ENCODE measurements around the gene MYCBP.
"Not testable (repeated sequence)": the region's sequence is repeated elsewhere in the genome, so short reads cannot be mapped to it uniquely, and the experiment has no call there.

Gene MYCBP, protein sequence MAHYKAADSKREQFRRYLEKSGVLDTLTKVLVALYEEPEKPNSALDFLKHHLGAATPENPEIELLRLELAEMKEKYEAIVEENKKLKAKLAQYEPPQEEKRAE

DNA sequence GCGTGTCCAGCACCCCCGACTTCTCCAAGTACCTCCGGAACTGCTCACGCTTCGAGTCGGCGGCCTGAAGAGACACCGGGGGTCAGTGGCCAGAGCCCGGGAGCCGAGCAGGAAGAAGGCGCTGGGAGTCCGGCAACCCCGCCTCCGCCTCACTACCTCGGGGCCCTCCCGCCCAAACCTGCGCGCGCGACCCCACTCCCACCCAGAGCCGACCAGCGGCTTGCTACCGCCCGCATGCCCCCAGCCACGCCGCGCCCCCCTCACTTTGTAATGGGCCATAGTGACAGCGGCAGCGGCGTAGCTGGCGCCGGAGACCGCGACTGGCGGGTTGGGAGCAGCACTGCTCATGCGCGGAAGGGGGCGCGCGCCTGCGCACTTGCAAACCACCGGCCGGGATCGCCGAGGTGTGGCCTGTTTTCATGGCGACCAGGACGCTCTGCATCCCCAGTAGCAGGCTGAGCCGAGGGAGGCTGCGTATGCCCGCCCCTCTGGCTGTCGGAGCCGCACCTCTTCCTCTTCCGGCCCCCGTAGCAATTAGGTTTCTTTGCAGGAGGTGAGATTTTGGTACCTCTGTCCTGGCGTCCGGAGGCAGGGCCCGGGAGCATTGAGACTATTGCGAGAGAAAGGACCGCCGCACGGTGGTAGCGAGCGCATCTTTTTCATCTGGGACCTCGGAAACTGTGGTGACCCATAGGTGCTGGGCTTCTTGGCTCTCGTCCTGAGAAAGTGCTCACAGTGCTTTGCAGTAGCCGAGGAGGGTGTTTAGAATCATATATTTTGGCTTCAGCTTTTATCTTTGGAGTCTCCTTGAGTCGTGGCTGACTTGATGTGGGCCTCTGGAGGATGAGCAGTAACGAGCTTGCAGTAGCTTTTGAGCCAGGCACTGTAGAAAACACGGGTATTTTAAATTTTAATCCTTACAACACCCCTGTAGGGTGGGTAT lies at the start of gene MYCBP:
MYCBP (minus strand) TSS at position 322 of the 943 bp plus-strand sequence; CDS start at position 279, 43 bp downstream.
- DNase-seq (ENCODE audit: low spot score) = peak; percentile 99

DNA sequence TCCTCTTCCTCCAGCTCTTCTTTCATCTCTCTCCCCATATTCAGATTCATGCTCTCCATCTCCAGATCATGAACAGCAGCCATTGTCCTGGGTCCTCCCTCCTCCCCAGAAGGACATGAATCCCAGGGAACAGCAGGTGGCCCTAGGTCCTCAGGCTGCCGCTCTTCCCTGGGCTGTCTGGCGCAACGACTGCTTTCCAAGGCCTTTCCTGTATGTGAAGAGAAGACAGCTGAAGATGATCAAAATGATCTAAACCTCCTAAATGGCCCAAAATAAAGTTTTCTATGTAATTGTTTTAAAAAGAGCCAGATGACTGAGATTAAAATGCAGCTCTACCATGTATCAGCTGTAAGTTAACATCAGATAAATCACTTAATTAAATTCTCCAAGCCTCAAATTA lies 46.0 kb upstream of the MYCBP start:
- peak; percentile 48 for DNase-seq (ENCODE audit: low spot score)

DNA sequence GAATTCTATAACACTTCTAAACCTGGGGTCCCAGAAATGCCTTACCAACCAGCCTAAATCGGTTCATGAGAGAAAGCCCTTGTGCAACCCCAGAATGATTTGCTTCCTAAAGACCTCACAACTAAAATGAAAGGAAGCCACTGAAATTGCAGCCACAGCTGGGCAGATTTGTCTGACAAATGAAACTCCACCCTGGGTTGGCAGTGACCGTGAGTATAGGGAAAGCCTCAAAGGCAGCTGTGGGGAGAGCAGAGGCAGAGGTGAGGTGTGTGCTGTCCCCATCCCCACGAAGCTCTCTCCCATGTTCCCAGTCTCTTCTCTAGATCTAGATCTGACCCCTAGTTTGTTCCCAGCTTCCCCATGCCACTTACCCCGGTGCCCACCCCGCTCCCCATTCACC lies 45.4 kb upstream of the MYCBP start:
- DNase-seq (ENCODE audit: low spot score) = no peak

DNA sequence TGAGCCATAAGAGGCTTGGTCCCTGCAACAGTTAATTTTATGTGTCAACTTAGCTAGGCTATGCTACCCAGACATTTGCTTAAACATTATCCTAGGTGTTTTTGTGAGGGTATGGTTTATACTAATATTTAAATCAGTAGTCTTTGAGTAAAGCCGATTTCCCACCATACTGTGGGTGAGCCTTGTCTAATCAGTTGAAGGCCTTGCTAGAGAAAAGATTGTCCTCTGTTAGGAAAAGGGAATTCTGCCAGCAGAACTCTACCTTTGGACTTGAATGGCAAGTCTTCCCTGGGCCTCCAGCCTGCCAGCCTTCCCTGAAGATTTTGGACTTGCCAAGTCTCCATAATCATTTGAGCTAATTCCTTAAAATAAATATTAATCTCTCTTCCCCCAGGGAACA lies 44.6 kb upstream of the MYCBP start:
- no peak for DNase-seq (ENCODE audit: low spot score)

DNA sequence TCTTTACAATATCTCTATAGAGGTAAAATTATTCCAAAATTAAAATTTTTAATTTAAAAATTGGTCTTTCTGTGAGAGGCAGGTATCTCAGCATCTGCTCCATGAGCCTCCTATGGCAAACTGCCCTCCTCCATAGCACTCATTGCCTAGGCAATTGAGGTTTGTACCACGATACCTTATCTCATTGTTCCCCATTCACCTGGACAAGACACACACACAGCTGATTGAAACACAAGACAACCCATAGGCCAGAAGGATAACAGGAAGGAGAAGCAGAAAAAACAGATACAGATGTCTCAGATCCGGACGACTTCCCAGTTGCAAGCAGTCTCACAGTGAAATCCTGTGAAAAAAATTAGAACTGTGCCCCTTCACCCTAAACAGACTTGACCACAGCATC lies 44.2 kb upstream of the MYCBP start:
- DNase-seq (ENCODE audit: low spot score) = no peak

DNA sequence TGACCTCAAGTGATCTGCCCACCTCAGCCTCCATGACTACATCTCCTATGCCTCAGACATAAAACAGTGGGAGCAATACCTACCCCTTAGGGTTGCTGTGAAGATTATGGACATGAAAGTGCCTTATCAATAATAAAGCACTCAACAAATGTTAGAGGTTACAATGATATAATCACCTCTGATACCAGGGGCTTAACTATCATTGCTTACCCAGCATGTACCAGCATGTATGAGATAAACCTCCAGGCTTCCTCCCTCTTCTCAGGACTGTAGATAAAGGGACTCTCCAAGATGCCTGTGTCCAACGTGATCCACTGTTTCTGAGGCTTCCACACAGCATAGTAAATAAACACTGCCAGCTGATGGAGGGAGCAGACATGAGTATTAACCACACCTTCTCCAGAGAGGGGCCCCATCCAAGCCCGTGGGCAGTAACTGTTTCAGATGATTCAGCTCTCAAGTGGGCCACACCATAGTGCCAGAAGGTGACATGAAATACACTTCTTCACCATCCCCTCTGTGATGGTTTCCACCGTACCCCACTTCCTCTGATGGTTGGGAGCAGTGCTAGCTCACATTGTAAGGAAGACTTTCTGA lies 42.3 kb upstream of the MYCBP start:
- no peak for DNase-seq (ENCODE audit: low spot score)

DNA sequence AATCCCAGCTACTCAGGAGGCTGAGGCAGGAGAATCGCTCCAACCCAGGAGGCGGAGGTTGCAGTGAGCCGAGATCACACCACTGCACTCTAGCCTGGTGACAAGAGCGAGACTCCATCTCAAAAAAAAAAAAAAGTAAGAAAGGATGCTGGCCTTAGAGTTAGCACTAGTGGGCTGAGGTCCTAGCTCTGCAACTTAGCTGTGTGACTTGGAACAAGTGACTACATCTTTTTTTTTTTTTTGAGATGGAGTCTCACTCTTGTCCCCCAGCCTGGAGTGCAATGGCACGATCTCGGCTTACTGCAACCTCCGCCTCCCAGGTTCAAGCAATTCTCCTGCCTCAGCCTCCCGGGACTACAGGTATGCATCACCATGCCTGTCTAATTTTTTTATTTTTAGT lies 41.8 kb upstream of the MYCBP start:
- DNase-seq (ENCODE audit: low spot score) = not testable (repeated sequence)

DNA sequence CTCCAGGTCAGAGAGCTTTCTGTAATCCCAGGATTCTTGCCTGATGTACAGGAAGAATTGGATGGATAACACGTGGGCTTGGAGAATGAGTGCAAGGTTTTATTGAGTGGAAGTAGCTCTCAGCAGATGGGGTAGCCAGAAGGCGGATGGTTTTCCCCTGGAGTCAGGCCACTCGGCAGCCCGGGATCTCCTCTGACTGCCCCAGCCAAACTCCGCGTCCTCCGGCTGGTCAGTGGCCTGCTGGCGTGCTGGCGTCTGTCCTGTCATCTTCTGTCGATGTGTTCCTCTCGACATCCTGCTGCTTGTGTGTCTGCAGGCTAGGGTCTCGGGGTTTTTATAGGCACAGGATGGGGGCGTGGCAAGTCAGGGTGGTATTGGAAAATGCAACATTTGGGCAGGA lies 35.7 kb upstream of the MYCBP start:
- no peak for DNase-seq (ENCODE audit: low spot score)

DNA sequence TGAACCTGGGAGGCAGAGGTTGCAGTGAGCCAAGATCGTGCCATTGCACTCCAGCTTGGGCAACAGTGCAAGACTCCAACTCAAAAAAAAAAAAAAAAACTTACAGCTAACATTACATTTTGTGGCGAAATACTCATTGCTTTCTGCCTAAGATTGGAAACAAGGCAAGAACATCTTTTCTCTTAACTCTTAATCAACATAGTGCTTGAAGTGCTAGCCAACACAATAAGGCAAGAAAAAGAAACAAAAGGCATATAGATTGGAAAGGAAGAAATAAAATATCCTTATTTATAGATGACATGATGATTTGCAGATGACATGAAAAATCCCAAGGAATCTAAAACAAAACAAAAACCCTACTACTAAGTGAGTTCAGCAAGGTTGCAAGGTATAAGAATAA lies 32.8 kb upstream of the MYCBP start:
- no peak for DNase-seq (ENCODE audit: low spot score)

DNA sequence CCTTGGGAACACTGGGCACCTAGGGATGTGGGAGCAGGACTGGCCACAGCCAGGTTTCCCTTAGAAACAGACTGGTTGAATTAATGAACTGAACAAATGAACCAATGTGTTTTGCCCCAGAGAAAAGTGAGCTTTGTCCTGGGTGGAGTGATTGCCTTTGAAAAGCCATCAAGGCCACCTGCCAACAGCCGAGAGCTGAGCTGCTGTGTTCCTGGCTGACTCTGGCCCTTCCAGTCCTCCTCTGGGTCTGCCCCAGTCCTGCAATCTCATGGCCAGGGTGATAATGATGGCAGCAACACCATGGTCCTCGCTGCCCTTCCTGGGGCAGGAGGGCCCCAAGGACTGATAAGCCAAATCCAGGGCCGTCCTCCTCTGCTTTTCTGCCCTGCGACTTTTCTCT lies 26.4 kb upstream of the MYCBP start:
- DNase-seq (ENCODE audit: low spot score) = no peak

DNA sequence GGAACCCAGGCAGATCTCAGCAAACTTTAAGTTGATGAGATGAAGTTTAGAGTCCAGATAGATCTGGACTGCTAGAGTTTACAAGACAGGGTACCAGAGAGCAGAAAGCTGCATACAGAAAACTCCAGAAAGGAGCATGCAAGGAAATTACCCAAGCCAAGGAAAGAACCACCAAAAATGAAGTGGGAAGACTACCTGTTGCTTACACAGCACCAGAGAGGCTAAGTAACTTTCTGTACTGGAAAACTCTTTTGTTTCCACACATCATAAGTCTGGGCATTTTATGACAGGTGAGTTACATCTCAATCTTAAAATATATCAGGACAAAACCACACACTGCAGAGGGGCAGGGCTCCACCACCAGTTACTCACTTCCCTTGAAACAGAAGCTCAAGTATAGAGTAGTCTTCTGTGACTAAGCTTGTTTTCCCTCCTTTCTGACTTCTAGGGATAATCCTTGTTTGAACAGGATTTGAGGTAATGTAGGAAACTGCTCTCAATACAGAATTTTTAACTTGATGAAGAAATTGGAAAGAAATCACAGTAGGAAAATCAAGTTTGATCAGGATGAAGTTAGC lies 25.6 kb upstream of the MYCBP start:
- DNase-seq (ENCODE audit: low spot score) = no peak

DNA sequence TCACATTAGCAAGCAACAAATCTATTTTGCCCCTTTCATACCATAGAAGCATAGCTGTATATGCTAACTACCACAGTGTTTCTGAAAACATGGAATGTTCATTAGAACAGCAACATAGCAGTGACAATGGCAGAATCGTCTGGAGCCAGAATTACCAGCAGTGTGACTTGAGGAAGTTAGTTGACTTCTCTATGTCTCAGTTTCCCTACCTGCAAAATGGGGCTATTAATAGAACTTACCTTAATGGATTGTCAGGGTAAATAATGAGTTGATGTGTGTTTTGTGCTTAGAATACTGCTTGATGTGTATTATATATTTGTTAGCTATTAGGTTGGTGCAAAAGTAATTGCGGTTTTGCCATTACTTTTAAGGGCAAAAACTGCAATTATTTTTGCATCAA lies 23.0 kb upstream of the MYCBP start:
- no peak for DNase-seq (ENCODE audit: low spot score)

DNA sequence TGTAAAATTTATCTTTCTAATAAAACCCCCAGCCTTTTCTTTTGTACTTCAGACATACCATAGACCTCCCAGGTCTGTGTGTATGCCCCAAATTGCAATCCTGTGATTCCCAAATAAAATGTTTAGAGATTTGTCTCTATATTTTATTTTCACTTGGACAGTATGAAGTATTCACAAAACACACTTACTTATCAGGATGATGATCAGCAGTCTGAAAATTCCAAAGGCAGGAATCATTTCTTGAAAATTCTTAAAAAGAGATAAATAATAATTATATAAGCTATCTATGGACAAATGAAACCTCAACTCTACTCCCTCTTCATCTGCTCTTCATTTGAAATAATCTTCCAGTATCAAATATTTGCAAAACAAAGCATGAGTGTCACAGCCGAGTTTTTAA lies 19.8 kb upstream of the MYCBP start:
- DNase-seq (ENCODE audit: low spot score) = no peak

DNA sequence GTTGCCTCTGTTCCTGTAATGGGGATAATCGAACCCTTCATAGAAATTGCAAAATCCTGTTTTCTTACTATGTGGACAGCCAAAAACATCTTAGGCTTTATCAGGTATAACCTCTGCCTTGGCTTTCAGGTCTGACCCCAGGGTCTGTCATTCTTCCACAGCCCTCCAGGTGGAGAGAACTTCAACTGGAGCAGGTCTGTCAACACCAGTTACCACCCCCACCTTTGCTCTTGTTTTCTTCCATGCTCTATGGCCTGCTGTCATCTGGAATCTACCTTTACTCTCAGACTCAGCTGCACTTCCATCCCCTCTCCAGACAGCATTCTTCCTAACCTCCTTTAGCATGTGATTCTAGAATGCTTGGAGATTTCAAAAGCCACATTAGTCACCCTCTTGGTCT lies 18.6 kb upstream of the MYCBP start:
- peak; percentile 68 for DNase-seq (ENCODE audit: low spot score)

DNA sequence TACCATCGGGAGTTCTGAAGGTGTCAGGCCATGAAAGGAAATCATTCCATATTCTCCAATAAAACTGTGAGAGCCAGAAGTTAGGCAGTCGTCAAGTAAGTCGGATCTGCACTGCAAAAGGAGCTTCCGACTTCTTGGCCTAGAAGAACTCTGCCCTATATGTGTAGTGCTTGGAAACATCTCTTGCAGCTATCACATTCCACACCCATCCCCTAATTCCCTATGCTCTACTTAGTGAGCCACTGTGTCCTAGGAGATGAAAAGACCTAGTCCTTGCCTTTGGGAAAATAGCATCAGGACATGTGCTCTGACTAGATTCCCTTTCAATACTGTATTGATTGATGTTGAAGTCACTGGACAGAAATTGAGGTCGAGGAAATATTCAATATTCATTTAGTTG lies 16.4 kb upstream of the MYCBP start:
- DNase-seq (ENCODE audit: low spot score) = no peak

DNA sequence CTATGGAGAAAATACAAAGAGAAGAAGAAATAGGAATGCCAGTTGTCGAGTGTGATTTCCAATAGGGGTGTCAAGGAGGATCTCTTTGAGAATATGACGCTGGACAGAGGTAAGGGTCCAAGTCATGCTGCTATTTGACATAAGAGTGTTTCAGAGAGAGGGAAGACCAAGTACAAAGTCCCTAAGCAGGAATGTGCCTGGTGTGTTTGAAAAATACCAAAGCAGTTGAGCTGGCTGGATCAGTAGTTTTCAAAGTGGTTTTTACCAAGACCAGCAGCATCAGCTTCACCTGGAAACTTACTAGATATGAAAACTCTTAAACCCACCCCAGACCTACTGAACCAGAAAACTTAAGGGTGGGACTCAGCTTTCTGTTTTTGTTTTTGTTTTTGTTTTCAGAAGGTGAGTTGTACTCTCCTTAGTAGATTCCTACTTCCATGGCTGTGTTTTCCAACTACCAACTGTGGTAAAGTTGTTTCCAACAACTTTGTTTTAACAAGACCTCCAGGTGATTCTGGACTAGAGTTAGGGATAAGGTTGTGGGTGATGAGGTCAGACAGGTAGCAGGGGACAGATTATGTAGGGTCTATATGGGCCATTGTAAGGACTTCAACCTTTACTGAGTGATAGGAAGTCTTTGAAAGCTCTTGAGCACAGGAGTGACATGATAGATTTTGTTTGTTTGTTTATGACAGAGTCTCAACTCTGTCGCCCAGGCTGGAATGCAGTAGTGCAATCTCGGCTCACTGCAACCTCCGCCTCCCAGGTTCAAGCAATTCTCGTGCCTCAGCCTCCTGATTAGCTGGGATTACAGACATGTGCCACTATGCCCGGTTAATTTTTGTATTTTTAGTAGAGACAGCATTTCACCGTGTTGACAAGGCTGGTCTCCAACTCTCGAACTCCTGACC lies 15.5 kb upstream of the MYCBP start:
- peak; percentile 31 for DNase-seq (ENCODE audit: low spot score)

DNA sequence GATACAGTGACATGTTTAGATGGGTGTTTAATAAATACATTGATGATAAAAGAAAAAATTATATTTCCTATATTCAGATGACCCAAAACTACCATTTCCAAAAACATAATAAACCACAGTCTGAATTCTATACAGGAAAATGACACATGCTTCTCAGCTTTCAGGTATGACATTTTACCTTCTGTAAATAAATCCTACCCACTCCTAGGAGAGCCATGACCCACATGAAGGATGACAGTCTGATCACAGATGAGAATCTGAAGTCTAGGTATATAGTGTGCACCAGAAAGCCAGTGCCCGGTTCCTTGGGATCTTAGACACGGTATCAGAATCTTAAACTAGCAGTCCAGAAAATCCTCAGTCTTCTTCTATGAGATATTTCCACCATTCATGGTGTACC lies 11.9 kb upstream of the MYCBP start:
- no peak for DNase-seq (ENCODE audit: low spot score)

DNA sequence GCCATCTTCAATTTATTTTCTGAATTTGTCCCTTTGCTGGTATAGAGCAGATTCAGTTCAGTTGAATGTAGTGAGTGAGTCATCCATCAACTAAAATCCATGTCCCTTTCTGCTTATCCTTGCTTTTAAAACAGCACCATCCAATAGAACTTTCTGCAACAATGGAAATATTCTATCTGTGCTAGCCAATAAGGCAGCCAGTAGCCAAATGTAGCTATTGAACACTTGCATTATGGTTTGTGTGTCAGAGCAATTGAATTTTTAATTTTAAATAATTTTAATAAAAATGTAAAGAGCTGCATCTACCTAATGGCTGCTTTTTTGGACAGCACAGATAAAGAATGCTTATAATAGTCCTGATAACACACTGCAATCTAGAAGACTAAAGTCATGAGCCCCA lies 8.3 kb upstream of the MYCBP start, which contains the start of gene GJA9:
GJA9 (minus strand) TSS at position 101 of the 400 bp plus-strand sequence. CDS start 5,489 bp downstream, outside the sequence.
- DNase-seq (ENCODE audit: low spot score) = no peak

DNA sequence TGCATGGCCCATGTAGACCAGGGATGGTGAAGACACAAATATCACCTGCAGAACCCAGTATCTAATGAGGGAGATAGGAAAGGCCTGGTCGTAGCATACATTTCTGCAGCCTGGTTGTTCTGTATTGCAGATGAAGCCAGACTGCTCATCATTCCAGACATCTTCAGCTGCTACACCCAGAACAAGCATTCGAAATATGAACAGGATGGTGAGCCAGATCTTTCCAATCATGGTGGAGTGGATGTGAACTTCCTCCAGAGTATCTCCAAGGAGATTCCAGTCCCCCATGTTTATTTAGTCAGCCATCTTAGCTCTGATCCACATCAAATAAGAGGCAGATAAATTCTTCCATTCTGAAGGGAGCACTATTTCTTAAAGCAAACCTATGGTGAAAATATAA lies 2.7 kb upstream of the MYCBP start:
- DNase-seq (ENCODE audit: low spot score) = no peak

DNA sequence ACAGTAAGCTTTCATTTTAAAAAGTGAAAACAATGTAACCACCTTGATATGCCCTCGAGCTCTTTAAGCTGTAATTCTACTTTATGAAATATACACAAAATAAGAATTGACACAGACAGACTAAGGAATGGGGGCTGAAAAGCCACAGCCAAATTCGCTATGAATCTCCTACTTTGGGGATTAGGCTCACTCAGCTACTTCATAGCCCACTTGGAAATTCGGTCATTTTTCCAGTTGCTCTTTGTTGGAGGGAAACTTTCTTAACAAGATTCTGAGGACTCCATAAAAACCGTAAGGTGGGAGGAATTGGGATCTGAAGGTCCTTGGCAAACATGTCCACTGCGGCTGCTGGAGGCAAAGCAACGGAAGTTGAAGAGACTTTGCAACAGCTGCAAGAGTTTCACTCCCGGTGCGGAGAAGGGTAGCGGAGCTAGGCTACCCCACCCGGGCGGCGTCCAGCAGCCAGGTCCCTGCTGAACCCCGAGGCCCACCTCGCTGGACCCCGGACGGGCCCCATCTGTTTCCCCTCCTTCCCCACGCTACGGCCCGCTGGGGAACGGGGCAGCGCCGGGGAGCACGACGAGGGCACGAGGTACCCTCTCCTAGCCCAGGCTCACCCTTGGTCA lies 634 bp downstream of the MYCBP start:
- no peak for DNase-seq (ENCODE audit: low spot score)

DNA sequence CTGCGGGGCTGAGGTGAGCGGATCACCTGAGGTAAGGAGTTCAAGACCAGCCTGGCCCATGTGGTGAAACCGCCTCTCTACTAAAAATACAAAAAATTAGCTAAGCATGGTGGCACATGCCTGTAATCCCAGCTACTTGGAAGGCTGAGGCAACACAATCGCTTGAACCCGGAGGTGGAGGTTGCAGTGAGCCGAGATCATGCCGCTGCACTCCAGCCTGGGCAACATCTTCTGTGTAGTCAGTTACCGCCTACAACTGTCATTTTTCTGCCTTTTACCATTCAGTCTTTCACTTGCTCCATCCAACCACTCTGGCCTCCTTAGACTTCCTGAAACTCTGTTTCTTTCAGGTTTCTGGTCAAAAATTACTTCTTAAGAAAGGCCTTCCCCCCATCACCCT lies 2.2 kb downstream of the MYCBP start:
- no peak for DNase-seq (ENCODE audit: low spot score)

Measured in HuH-7 (cell line).